Heart left ventricle (tissue), 16 donors: ENCODE results near the gene UBL7. TPM values are rescaled to one million over a fixed set of nuclear protein-coding genes. Genes with fewer than 3 reads are reported as not detected.

Experiments used
- ATAC-seq, 4 donors: fragments of 200-7000 bp; cut with Tn5 transposase; one replicate each; pipeline ENCODE4 v1.9.1; 2020 to 2022; ENCODE audit warnings: moderate library complexity in 4 of 4, mild to moderate bottlenecking in 3 of 4, moderate number of reproducible peaks in 1 of 4
- DNase-seq, 5 donors: peaks; one replicate each; pipeline ENCODE4 v3.0.0-alpha.2; 2020
- H3K27ac ChIP-seq, 12 donors: fragments of 200-600 bp; sonication (generic) in 4 of 12; one replicate each; pipeline versions ENCODE4 v1.5.0 to v1.8.0; 2016 to 2022; ENCODE audit warnings: mild to moderate bottlenecking in 2 of 12
- H3K27me3 ChIP-seq, 9 donors: fragments of 200-600 bp; sonication (generic) in 2 of 9; one replicate each; pipeline versions ENCODE4 v1.5.1 to v1.8.0; 2016 to 2022; ENCODE audit warnings: mild to moderate bottlenecking in 3 of 9
- H3K36me3 ChIP-seq, 9 donors: fragments of 200-600 bp; sonication (generic) in 2 of 9; one replicate each; pipeline versions ENCODE4 v1.5.0 to v1.8.0; 2018 to 2022; ENCODE audit warnings: mild to moderate bottlenecking in 2 of 9
- H3K4me1 ChIP-seq, 12 donors: fragments of 200-600 bp; sonication (generic) in 4 of 12; one replicate each; pipeline versions ENCODE4 v1.5.0 to v1.8.0; 2016 to 2022; ENCODE audit warnings: mild to moderate bottlenecking in 3 of 12
- H3K4me3 ChIP-seq, 12 donors: fragments of 200-600 bp; sonication (generic) in 4 of 12; one replicate each; pipeline versions ENCODE4 v1.5.0 to v1.8.0; 2017 to 2022; ENCODE audit warnings: mild to moderate bottlenecking in 9 of 12, moderate library complexity in 4 of 12
- H3K9me3 ChIP-seq, 12 donors: fragments of 200-600 bp; sonication (generic) in 4 of 12; one replicate each; pipeline versions ENCODE4 v1.5.0 to v1.8.0; 2016 to 2022; ENCODE audit warnings: mild to moderate bottlenecking in 1 of 12
- POLR2A ChIP-seq, 2 donors: fragments of 450-650 bp; IDR thresholded peaks; one replicate each; pipeline ENCODE4 v1.6.1; 2017; ENCODE audit warnings: antibody characterized with exemption in 2 of 2, mild to moderate bottlenecking in 2 of 2, moderate library complexity in 2 of 2
- WGBS, 4 donors: extraction: QIAGEN DNeasy Blood & Tissue Kit in 2 of 4; methylation state at CpG; one replicate each; pipeline versions ENCODE4 v1.1.5 to v1.1.7; 2013 to 2018; 5-methylcytosine and 5-hydroxymethylcytosine counted together
- intact Hi-C, 10 donors: fragments of 100-400 bp; cut with DNase I; formaldehyde crosslinking; loops; one replicate each; pipeline versions ENCODE4 v1.11.1 to v1.14.2; 2022
- polyA plus RNA-seq, 2 donors: library from polyadenylated mRNA; stranded (reverse); fragments of 200-250 nt; gene quantifications; one replicate each; pipeline ENCODE4 v1.2.3, GENCODE V29; 2013
- total RNA-seq, 9 donors: library from RNA; depleted of rRNA in 2 of 9; stranded (reverse); fragments of >200 nt in 2 of 9; fragmentation: NEBNext Ultra II Directional in 3 of 9; extraction: Animal tissue kit (Norgen Biotek cat#: 25700) in 3 of 9; gene quantifications; one replicate each; pipeline versions ENCODE4 v1.1.0 to v1.2.4, GENCODE V29; 2016 to 2023
- TF ChIP-seq, protein P1 (sequence below), 12 donors: fragments of 200-600 bp; sonication (generic) in 4 of 12; IDR thresholded peaks; one replicate each; pipeline versions ENCODE4 v1.5.0 to v1.8.0; 2018 to 2022; ENCODE audit warnings: antibody characterized with exemption in 12 of 12, mild to moderate bottlenecking in 5 of 12
- donor health status: ischemic (EF 13 %, LVEDD 7.1; RV severe dilation, severe dysfunction).
- donor health status: healthy with polysubstance abuse.
- donor health status: DM: no; HTN: yes; CAD: no.
- donor health status: DM: no; HTN: no; CAD: no.
- donor health status: ischemic (EF 25% LVEDD 6.9; RV normal size, moderate dysfunction).
- donor health status: ischemic (EF 25% LVEDD 5.7; RV mildly dilated, moderate dysfunction).
- donor health status: healthy.
- donor health status: DM: yes; HTN: yes; CAD: no.
- donor health status: ischemic (EF 35%, LVEDD 5.7; RV mildly dilated, moderate dysfunction).
- donor health status: nonischemic (EF 11% LVEDD 7.7; RV severe dilation, severe dysfunction).
- donor health status: DM: yes; HTN: yes; CAD: no.
- donor health status: PGD.
- donor health status: ischemic (EF 29% LVEDD 5.4; RV normal size, mild dysfunction).
- donor health status: nonischemic (EF 23%, LVEDD 6.1; RV moderate dilation, normal function).

UBL7 gene
- total and polyA plus RNA-seq, 11 donors, result 40.6 to 102 (median 49.5) TPM

DNA sequence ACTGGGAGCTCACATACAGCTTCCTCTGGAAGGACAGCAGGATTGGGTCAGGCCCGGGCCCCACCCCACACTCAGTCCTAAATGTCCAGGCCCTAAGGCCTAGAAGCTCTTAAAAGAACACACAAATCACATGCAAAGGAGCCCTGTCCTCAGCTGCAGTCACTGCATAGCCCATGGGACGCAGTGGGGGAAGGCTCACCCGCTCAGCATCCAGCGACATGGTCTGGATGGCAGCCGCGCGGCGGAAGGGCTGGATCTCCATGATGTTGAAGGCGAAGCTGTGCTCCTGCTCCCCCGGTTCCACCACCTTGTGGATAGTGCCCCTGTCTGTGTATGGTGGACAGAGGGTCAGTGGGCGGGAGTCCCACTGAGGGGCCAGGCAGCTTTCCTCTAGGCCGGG lies 49.3 kb downstream of the UBL7 start:
- peaks cover 0 to 3% (median 0%) of the 10 kb centered on the region in 12 donors for H3K4me1 ChIP-seq
- no peaks in the 10 kb centered on the region for H3K27me3 ChIP-seq
- H3K36me3 ChIP-seq, result peaks cover 0 to 11% (median 0%) of the 10 kb centered on the region in 9 donors
- DNase-seq (no peak), ATAC-seq (no peak)
- WGBS, 4 donors, result 85 to 95% (median 92%) methylated on average over 3 to 12 of the region's 12 CpGs
- H3K9me3 ChIP-seq, result no peaks in the 10 kb centered on the region
- intact Hi-C loops, result no loop called here
- no peak overlapping the region for H3K27ac ChIP-seq
- TF ChIP-seq, protein P1, sequence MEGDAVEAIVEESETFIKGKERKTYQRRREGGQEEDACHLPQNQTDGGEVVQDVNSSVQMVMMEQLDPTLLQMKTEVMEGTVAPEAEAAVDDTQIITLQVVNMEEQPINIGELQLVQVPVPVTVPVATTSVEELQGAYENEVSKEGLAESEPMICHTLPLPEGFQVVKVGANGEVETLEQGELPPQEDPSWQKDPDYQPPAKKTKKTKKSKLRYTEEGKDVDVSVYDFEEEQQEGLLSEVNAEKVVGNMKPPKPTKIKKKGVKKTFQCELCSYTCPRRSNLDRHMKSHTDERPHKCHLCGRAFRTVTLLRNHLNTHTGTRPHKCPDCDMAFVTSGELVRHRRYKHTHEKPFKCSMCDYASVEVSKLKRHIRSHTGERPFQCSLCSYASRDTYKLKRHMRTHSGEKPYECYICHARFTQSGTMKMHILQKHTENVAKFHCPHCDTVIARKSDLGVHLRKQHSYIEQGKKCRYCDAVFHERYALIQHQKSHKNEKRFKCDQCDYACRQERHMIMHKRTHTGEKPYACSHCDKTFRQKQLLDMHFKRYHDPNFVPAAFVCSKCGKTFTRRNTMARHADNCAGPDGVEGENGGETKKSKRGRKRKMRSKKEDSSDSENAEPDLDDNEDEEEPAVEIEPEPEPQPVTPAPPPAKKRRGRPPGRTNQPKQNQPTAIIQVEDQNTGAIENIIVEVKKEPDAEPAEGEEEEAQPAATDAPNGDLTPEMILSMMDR (IDR thresholded peaks at IDR 0.05), result no peak
- TF ChIP-seq POLR2A (IDR thresholded peaks at IDR 0.05), result no peak
- H3K4me3 ChIP-seq, result no peak overlapping the region

DNA sequence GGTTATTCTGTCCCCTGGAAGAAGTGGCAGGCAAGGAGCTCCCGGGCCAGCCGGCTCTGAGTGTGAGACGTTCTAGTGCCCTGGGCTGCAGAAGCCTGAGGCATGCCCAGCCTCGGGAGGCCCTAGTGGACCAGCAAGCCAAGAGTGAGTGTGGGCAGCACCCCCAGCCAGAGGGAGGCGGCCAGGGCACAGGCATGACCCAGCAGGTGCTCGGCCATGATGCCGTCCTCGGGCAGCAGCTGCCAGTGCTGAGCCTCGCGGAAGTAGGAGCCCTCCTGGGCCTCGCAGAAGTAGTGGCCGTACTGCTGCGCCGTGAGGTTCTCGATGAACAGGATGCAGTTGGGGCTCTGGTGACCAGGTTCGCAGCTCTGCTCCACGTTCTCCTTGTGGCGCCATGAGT lies 50.5 kb downstream of the UBL7 start:
- WGBS, 4 donors, result 83 to 95% (median 95%) methylated on average over 8 to 18 of the region's 18 CpGs
- Histone ChIP-seq H3K9me3 (no peaks in the 10 kb centered on the region), H3K36me3 (peaks cover 0 to 11% (median 0%) of the 10 kb centered on the region in 9 donors), H3K4me3 (no peak overlapping the region), H3K4me1 (no peaks in the 10 kb centered on the region), H3K27ac (no peak overlapping the region), H3K27me3 (no peaks in the 10 kb centered on the region)
- DNase-seq (no peak), ATAC-seq (no peak)
- intact Hi-C loops, result no loop called here
- TF ChIP-seq POLR2A (IDR thresholded peaks at IDR 0.05), result no peak
- TF ChIP-seq, protein P1 (IDR thresholded peaks at IDR 0.05), result no peak

GRCh38 chr15:74409225-74409624 lies 51.7 kb downstream of the UBL7 start:
- Histone ChIP-seq H3K4me1 (peaks cover 0 to 3% (median under 1%) of the 10 kb centered on the region in 12 donors), H3K27ac (no peak overlapping the region), H3K9me3 (no peaks in the 10 kb centered on the region), H3K4me3 (no peak overlapping the region), H3K36me3 (peaks cover 0 to 6% (median 0%) of the 10 kb centered on the region in 9 donors), H3K27me3 (no peaks in the 10 kb centered on the region)
- intact Hi-C loops, result no loop called here
- ATAC-seq (no peak), DNase-seq (no peak)
- TF ChIP-seq, protein P1 (IDR thresholded peaks at IDR 0.05), result no peak
- no peak for TF ChIP-seq POLR2A (IDR thresholded peaks at IDR 0.05)
- WGBS, 4 donors, result 83 to 89% (median 86%) methylated on average over 7 of the region's 7 CpGs

DNA sequence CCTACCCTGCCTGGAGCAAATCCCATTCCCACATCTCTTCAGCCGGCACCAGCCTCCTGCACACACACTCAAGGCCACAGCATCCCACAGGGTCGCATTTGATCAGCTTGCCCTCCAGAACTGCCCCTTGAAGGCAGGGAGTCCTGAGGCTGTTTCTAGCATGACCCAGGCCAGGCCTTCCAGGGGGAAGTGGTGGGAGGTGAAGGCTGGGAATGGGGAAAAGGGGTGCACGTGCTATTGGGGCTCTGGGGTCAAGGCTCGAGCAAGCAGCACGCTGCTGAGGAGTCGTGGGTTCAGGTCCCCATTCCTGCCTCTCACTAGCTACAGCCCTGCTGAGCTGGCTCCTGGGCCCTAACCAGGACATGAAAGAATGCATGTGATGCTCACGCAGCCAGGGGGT lies 52.1 kb downstream of the UBL7 start:
- 74 to 92% (median 87%) methylated on average over 7 of the region's 7 CpGs for WGBS, 4 donors
- Histone ChIP-seq H3K4me1 (peaks cover 0 to 7% (median 5%) of the 10 kb centered on the region in 12 donors), H3K27me3 (no peaks in the 10 kb centered on the region), H3K4me3 (no peak overlapping the region), H3K27ac (no peak overlapping the region), H3K9me3 (no peaks in the 10 kb centered on the region), H3K36me3 (peaks cover 0 to 6% (median 0%) of the 10 kb centered on the region in 9 donors)
- DNase-seq, result no peak
- TF ChIP-seq, protein P1 (IDR thresholded peaks at IDR 0.05), result no peak
- TF ChIP-seq POLR2A (IDR thresholded peaks at IDR 0.05), result no peak
- intact Hi-C loops, result no loop called here
- no peak for ATAC-seq
